ENCODE data around the gene LSAMP. TPM values are rescaled to one million over a fixed set of nuclear protein-coding genes. Genes with fewer than 3 reads are reported as not detected.
"Not testable (repeated sequence)": the region's sequence is repeated elsewhere in the genome, so short reads cannot be mapped to it uniquely, and the experiment has no call there.

LSAMP gene

DNA sequence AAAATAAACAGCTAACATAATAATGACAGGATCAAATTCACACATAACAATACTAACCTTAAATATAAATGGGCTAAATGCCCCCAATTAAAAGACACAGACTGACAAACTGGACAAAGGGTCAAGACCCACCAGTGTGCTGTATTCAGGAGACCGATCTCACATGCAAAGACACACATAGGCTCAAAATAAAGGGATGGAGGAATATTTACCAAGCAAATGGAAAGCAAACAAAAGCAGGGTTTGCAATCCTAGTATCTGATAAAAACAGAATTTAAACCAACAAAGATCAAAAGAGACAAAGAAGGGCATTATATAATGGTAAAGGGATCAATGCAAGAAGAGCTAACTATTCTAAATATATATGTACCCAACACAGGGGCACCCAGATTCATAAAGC lies 692.3 kb downstream of the LSAMP start:
- not testable (repeated sequence) for H3K56ac ChIP-seq (ENCODE audit: low read length); H3K4ac ChIP-seq (ENCODE audit: low read depth, low read length); DNase-seq; H3K27me3 ChIP-seq (ENCODE audit: insufficient read depth, low read length, poor library complexity); H4K8ac ChIP-seq (ENCODE audit: low read depth, low read length); H3K36me3 ChIP-seq (ENCODE audit: control insufficient read depth, insufficient read depth, low read length); H3K4me1 ChIP-seq (ENCODE audit: control insufficient read depth, low read depth, low read length); H2AK5ac ChIP-seq (ENCODE audit: low read length); H4K5ac ChIP-seq (ENCODE audit: low read length); H3K4me3 ChIP-seq (ENCODE audit: low read length); H3K4me2 ChIP-seq (ENCODE audit: low read length); H2BK5ac ChIP-seq (ENCODE audit: low read length); H3K27ac ChIP-seq (ENCODE audit: low read depth, low read length); H3K79me1 ChIP-seq (ENCODE audit: low read length); H3K79me2 ChIP-seq (ENCODE audit: control insufficient read depth, insufficient read depth, low read length); H3K18ac ChIP-seq (ENCODE audit: low read length); H3K23ac ChIP-seq (ENCODE audit: low read length); H3K9ac ChIP-seq (ENCODE audit: low read length); H2BK15ac ChIP-seq (replicated peaks; ENCODE audit: low read depth); H2BK120ac ChIP-seq (ENCODE audit: low read depth, low read length)
- no CpG with 5 or more reads among the region's 1 CpG for WGBS (ENCODE audit: extremely low coverage, insufficient coverage, low lambda C conversion rate)

Small RNAs within 50 kb of the gene (small RNA-seq; reads per million reads assigned to genes)
- not detected for gene RN7SL815P (ENCODE audit: insufficient read depth)

All from mesendoderm (in vitro differentiated cells).